ENCODE measurements around the gene ADAM10. TPM values are rescaled to one million over a fixed set of nuclear protein-coding genes. Genes with fewer than 3 reads are reported as not detected.
A peak's percentile ranks its signal among the peaks of the same experiment; 100 is the strongest.
"Not testable (repeated sequence)": the region's sequence is repeated elsewhere in the genome, so short reads cannot be mapped to it uniquely, and the experiment has no call there.

The ADAM10 gene
- polyA plus RNA-seq (ENCODE audit: insufficient read length in 12 of 12) = 100 to 1,000 TPM in 4 of 12 donors, 10 to 100 TPM in 7, not detected in 1; 78.2 to 136 (median 91.3) TPM
- long read RNA-seq, donor 1, full-length matches to known transcripts = 3 of 18 reads
- long read RNA-seq, donor 1, partial matches to known transcripts = 15 of 18 reads
- long read RNA-seq, donor 1, other reads (novel, unspliced or antisense) = 0 of 18 reads
- long read RNA-seq, donor 2, full-length matches to known transcripts = 11 of 11 reads
- long read RNA-seq, donor 2, partial matches to known transcripts = 0 of 11 reads
- long read RNA-seq, donor 2, other reads (novel, unspliced or antisense) = 0 of 11 reads
- long read RNA-seq, donor 3, full-length matches to known transcripts = 2 of 2 reads
- long read RNA-seq, donor 3, partial matches to known transcripts = 0 of 2 reads
- long read RNA-seq, donor 3, other reads (novel, unspliced or antisense) = 0 of 2 reads
- long read RNA-seq, donor 4, full-length matches to known transcripts = 6 of 6 reads
- long read RNA-seq, donor 4, partial matches to known transcripts = 0 of 6 reads
- long read RNA-seq, donor 4, other reads (novel, unspliced or antisense) = 0 of 6 reads
- long read RNA-seq, donor 5, full-length matches to known transcripts = 11 of 11 reads
- long read RNA-seq, donor 5, partial matches to known transcripts = 0 of 11 reads
- long read RNA-seq, donor 5, other reads (novel, unspliced or antisense) = 0 of 11 reads
- long read RNA-seq, donor 6, full-length matches to known transcripts = 5 of 5 reads
- long read RNA-seq, donor 6, partial matches to known transcripts = 0 of 5 reads
- long read RNA-seq, donor 6, other reads (novel, unspliced or antisense) = 0 of 5 reads
- long read RNA-seq, donor 7, full-length matches to known transcripts = 5 of 5 reads
- long read RNA-seq, donor 7, partial matches to known transcripts = 0 of 5 reads
- long read RNA-seq, donor 7, other reads (novel, unspliced or antisense) = 0 of 5 reads
- long read RNA-seq, donor 8, full-length matches to known transcripts = 5 of 5 reads
- long read RNA-seq, donor 8, partial matches to known transcripts = 0 of 5 reads
- long read RNA-seq, donor 8, other reads (novel, unspliced or antisense) = 0 of 5 reads
- long read RNA-seq, donor 9, full-length matches to known transcripts = 4 of 4 reads
- long read RNA-seq, donor 9, partial matches to known transcripts = 0 of 4 reads
- long read RNA-seq, donor 9, other reads (novel, unspliced or antisense) = 0 of 4 reads
- long read RNA-seq, donor 10, full-length matches to known transcripts = 4 of 9 reads
- long read RNA-seq, donor 10, partial matches to known transcripts = 5 of 9 reads
- long read RNA-seq, donor 10, other reads (novel, unspliced or antisense) = 0 of 9 reads
- long read RNA-seq, donor 11, full-length matches to known transcripts = 9 of 87 reads
- long read RNA-seq, donor 11, partial matches to known transcripts = 78 of 87 reads
- long read RNA-seq, donor 11, other reads (novel, unspliced or antisense) = 0 of 87 reads

GRCh38 chr15:58749532-58750337 is at the start of gene ADAM10:
Gene ADAM10, minus strand, starts transcription at chr15:58749707. Its CDS starts 173 bp downstream, at chr15:58749534.
- peak; percentile 99 for DNase-seq

GRCh38 chr15:58797505-58797904 is 48.0 kb upstream of the ADAM10 start:
- no peak for DNase-seq

- DNase-seq = no peak
These were observed 46.3 kb upstream of the ADAM10 start for GRCh38 chr15:58795825-58796224.

GRCh38 chr15:58793862-58794261 is 44.4 kb upstream of the ADAM10 start:
- no peak for DNase-seq

- no peak for DNase-seq
These were observed 38.7 kb upstream of the ADAM10 start for GRCh38 chr15:58788056-58788710.

- DNase-seq = no peak
These were observed 35.8 kb upstream of the ADAM10 start for GRCh38 chr15:58785355-58785754.

GRCh38 chr15:58779554-58779953 is 30.0 kb upstream of the ADAM10 start:
- no peak for DNase-seq

GRCh38 chr15:58777107-58777506 is 27.6 kb upstream of the ADAM10 start:
- DNase-seq = no peak

- DNase-seq = no peak
These were observed 25.9 kb upstream of the ADAM10 start for GRCh38 chr15:58775402-58775801.

- no peak for DNase-seq
These were observed 23.5 kb upstream of the ADAM10 start for GRCh38 chr15:58773024-58773423.

GRCh38 chr15:58771621-58772250 is 22.2 kb upstream of the ADAM10 start:
- DNase-seq = peak; percentile 46

GRCh38 chr15:58770857-58771620 is 21.5 kb upstream of the ADAM10 start, which contains the start of gene MINDY2:
Gene MINDY2, plus strand, starts transcription at chr15:58771302. Its CDS starts 94 bp downstream, at chr15:58771396.
- DNase-seq = peak; percentile 99

- DNase-seq = no peak
These were observed 21.0 kb upstream of the ADAM10 start for GRCh38 chr15:58770519-58770856.

GRCh38 chr15:58768601-58769004 is 19.1 kb upstream of the ADAM10 start:
- DNase-seq = not testable (repeated sequence)

- DNase-seq = no peak
These were observed 16.8 kb upstream of the ADAM10 start for GRCh38 chr15:58766290-58766689.

GRCh38 chr15:58764468-58764867 is 15.0 kb upstream of the ADAM10 start:
- DNase-seq = no peak

- no peak for DNase-seq
These were observed 13.2 kb upstream of the ADAM10 start for GRCh38 chr15:58762731-58763130.

GRCh38 chr15:58762285-58762684 is 12.8 kb upstream of the ADAM10 start:
- no peak for DNase-seq

- no peak for DNase-seq
These were observed 11.5 kb upstream of the ADAM10 start for GRCh38 chr15:58761010-58761388.
